H7 (cell line): ENCODE data around the gene FIGLA. TPM values are rescaled to one million over a fixed set of nuclear protein-coding genes. Genes with fewer than 3 reads are reported as not detected.

Experiments
- DNase-seq: peaks from one replicate; pipeline ENCODE4 v3.0.0; 2012
- H3K27me3 ChIP-seq: 2 replicates; pipeline ENCODE4 v1.6.0; 2011; ENCODE audit warnings: mild to moderate bottlenecking, low read length; ENCODE audit not compliant: control insufficient read depth, insufficient read depth
- H3K36me3 ChIP-seq: replicated peaks from 2 replicates; pipeline ENCODE4 v1.5.1; 2011; ENCODE audit warnings: low read length; ENCODE audit not compliant: control insufficient read depth, insufficient read depth
- H3K4me3 ChIP-seq: 2 replicates; pipeline ENCODE4 v1.5.1; 2011; ENCODE audit warnings: low read depth, mild to moderate bottlenecking, control low read depth, low read length, moderate library complexity; ENCODE audit not compliant: insufficient read depth
- total RNA-seq: library from RNA; depleted of rRNA; stranded (reverse); fragments of >200 nt; shearing (Covaris generic); gene quantifications from 2 replicates; pipeline ENCODE4 v1.2.3, GENCODE V29; 2014; rRNA removed

Gene FIGLA
- total RNA-seq: not detected in 2 replicates

GRCh38 chr2:70790136-70790828 is at the start of gene FIGLA:
FIGLA (minus strand) TSS chr2:70790643; CDS start chr2:70790638, 5 bp downstream.
- H3K4me3 ChIP-seq: peak within 1 kb of the TSS; percentile 18; the same call in 1 of the 2 replicates
- no peaks in the 10 kb centered on the region for H3K36me3 ChIP-seq
- DNase-seq: peak; percentile 87
- H3K27me3 ChIP-seq: peaks cover 72% of the 10 kb centered on the region

- Histone ChIP-seq H3K36me3 (no peaks in the 10 kb centered on the region), H3K4me3 (no peak overlapping the region), H3K27me3 (peaks cover 2% of the 10 kb centered on the region)
- DNase-seq: no peak
Measured at GRCh38 chr2:70837980-70838925, 47.8 kb upstream of the FIGLA start.

GRCh38 chr2:70835643-70836042 is 45.2 kb upstream of the FIGLA start, which contains the start of gene CD207:
CD207 (minus strand) TSS chr2:70835816; CDS start chr2:70835776, 40 bp downstream.
- no peak within 1 kb of the TSS for H3K4me3 ChIP-seq
- no peaks in the 10 kb centered on the region for H3K36me3 ChIP-seq
- peaks cover 2% of the 10 kb centered on the region for H3K27me3 ChIP-seq
- no peak for DNase-seq

GRCh38 chr2:70834881-70835280 is 44.4 kb upstream of the FIGLA start:
- no peak for DNase-seq
- H3K36me3 ChIP-seq: no peaks in the 10 kb centered on the region
- H3K4me3 ChIP-seq: no peak overlapping the region
- peaks cover 2% of the 10 kb centered on the region for H3K27me3 ChIP-seq

GRCh38 chr2:70834106-70834505 is 43.7 kb upstream of the FIGLA start:
- no peak overlapping the region for H3K4me3 ChIP-seq
- peaks cover 2% of the 10 kb centered on the region for H3K27me3 ChIP-seq
- H3K36me3 ChIP-seq: no peaks in the 10 kb centered on the region
- DNase-seq: no peak

- DNase-seq: no peak
- Histone ChIP-seq H3K4me3 (no peak overlapping the region), H3K27me3 (peaks cover 2% of the 10 kb centered on the region), H3K36me3 (no peaks in the 10 kb centered on the region)
Measured at GRCh38 chr2:70833246-70833645, 42.8 kb upstream of the FIGLA start.

GRCh38 chr2:70832386-70832785 is 41.9 kb upstream of the FIGLA start:
- H3K27me3 ChIP-seq: peaks cover 2% of the 10 kb centered on the region
- no peak overlapping the region for H3K4me3 ChIP-seq
- no peaks in the 10 kb centered on the region for H3K36me3 ChIP-seq
- no peak for DNase-seq

- DNase-seq: no peak
- Histone ChIP-seq H3K4me3 (no peak overlapping the region), H3K27me3 (no peaks in the 10 kb centered on the region; the same call in none of the 2 replicates), H3K36me3 (no peaks in the 10 kb centered on the region)
Measured at GRCh38 chr2:70831861-70832260, 41.4 kb upstream of the FIGLA start.

GRCh38 chr2:70830366-70830765 is 39.9 kb upstream of the FIGLA start:
- no peak overlapping the region for H3K4me3 ChIP-seq
- DNase-seq: no peak
- no peaks in the 10 kb centered on the region; the same call in none of the 2 replicates for H3K27me3 ChIP-seq
- no peaks in the 10 kb centered on the region for H3K36me3 ChIP-seq

- H3K4me3 ChIP-seq: no peak overlapping the region
- no peaks in the 10 kb centered on the region for H3K36me3 ChIP-seq
- DNase-seq: no peak
- no peaks in the 10 kb centered on the region; the same call in none of the 2 replicates for H3K27me3 ChIP-seq
Measured at GRCh38 chr2:70829916-70830315, 39.5 kb upstream of the FIGLA start.

GRCh38 chr2:70828914-70829824 is 38.7 kb upstream of the FIGLA start:
- H3K36me3 ChIP-seq: no peaks in the 10 kb centered on the region
- H3K27me3 ChIP-seq: no peaks in the 10 kb centered on the region; the same call in none of the 2 replicates
- H3K4me3 ChIP-seq: no peak overlapping the region
- no peak for DNase-seq

- no peak overlapping the region for H3K4me3 ChIP-seq
- peak; percentile 65 for DNase-seq
- H3K36me3 ChIP-seq: no peaks in the 10 kb centered on the region
- no peaks in the 10 kb centered on the region; the same call in none of the 2 replicates for H3K27me3 ChIP-seq
Measured at GRCh38 chr2:70828115-70828514, 37.7 kb upstream of the FIGLA start.

GRCh38 chr2:70827388-70827787 is 36.9 kb upstream of the FIGLA start:
- Histone ChIP-seq H3K4me3 (no peak overlapping the region), H3K36me3 (no peaks in the 10 kb centered on the region), H3K27me3 (no peaks in the 10 kb centered on the region; the same call in none of the 2 replicates)
- no peak for DNase-seq
